HTERT RPE-1 (cell line): Measurements from ENCODE around the gene TSKU.
"Not testable (repeated sequence)": the region's sequence is repeated elsewhere in the genome, so short reads cannot be mapped to it uniquely, and the experiment has no call there.

Experiments
- in situ Hi-C: fragments of 300-500 bp; cut with MboI; formaldehyde crosslinking; loops from 4 replicates; pipeline ENCODE4 v1.14.3; 2020; ENCODE audit warnings: low sequenced_read_pairs

The TSKU gene

GRCh38 chr11:76787271-76787670 is 4.1 kb downstream of the TSKU start:
- in situ Hi-C loops = no loop called here

GRCh38 chr11:76787911-76788596 is 4.9 kb downstream of the TSKU start:
- in situ Hi-C loops = no loop called here

GRCh38 chr11:76788661-76789442 is 5.7 kb downstream of the TSKU start:
- in situ Hi-C loops = no loop called here

- in situ Hi-C loops = no loop called here
Observed at GRCh38 chr11:76789443-76789719, 6.2 kb downstream of the TSKU start.

- in situ Hi-C loops = no loop called here
Observed at GRCh38 chr11:76790251-76790650, 7.1 kb downstream of the TSKU start.

- in situ Hi-C loops = not testable (repeated sequence)
Observed at GRCh38 chr11:76791002-76791770, 8.0 kb downstream of the TSKU start.

GRCh38 chr11:76791861-76792260 is 8.7 kb downstream of the TSKU start:
- in situ Hi-C loops = no loop called here

- in situ Hi-C loops = no loop called here
Observed at GRCh38 chr11:76792505-76793264, 9.5 kb downstream of the TSKU start.

- in situ Hi-C loops = no loop called here
Observed at GRCh38 chr11:76793391-76794291, 10.5 kb downstream of the TSKU start.

GRCh38 chr11:76794371-76795289 is 11.5 kb downstream of the TSKU start:
- in situ Hi-C loops = no loop called here

GRCh38 chr11:76795290-76795935 is 12.3 kb downstream of the TSKU start:
- in situ Hi-C loops = no loop called here

- in situ Hi-C loops = no loop called here
Observed at GRCh38 chr11:76795936-76796441, 12.8 kb downstream of the TSKU start.

GRCh38 chr11:76796511-76797198 is 13.5 kb downstream of the TSKU start:
- in situ Hi-C loops = no loop called here

GRCh38 chr11:76797341-76798201 is 14.4 kb downstream of the TSKU start:
- in situ Hi-C loops = no loop called here

GRCh38 chr11:76798202-76798581 is 15.0 kb downstream of the TSKU start:
- in situ Hi-C loops = no loop called here

- in situ Hi-C loops = no loop called here
Observed at GRCh38 chr11:76798671-76799065, 15.5 kb downstream of the TSKU start.
